Activated CD8-positive, alpha-beta memory T cell treated with anti-CD3 and anti-CD28 coated beads for 1 hour (primary cell): ENCODE data around the gene B3GALT6.

Experiments
- DNase-seq, 2 donors: peaks; one replicate each; pipeline ENCODE4 v3.0.0-alpha.2; 2020; ENCODE audit warnings: low read depth in 1 of 2; ENCODE audit errors: extremely low read depth in 1 of 2

The B3GALT6 gene

DNA sequence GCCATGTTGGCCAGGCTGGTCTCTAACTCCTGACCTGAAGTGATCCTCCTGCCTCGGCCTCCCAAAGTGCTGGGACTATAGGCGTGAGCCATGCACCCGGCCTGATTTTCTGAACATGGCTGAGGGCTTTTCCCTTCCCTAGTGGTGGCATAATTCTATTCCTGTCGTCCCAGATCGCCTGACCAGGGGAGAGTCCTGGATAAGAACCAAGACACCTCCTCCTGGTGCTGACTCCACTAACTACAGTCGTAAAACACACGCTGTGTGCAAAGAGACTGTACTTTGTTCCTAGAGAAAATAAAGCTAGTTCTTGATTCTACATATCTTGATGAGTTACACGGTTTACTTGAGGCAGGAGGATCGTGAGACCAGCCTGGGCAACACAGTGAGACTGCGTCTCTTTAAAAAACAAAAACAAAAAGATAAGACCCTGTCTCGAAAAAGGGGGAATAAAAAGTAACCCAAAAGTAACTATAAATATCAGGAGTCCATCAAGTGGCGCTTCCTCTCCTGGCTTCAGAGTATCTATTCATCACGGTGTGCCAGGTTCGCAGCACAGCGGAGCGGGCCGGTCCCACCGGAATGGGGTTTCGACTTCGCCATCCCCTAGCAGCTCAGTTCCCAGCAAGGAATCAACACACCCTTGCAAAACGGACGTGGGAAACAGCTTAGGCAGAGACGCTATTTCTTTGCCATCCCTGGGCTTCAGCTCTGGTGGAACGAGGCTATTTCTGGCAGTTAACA is 1.2 kb upstream of the B3GALT6 start:
- no peak for DNase-seq

DNA sequence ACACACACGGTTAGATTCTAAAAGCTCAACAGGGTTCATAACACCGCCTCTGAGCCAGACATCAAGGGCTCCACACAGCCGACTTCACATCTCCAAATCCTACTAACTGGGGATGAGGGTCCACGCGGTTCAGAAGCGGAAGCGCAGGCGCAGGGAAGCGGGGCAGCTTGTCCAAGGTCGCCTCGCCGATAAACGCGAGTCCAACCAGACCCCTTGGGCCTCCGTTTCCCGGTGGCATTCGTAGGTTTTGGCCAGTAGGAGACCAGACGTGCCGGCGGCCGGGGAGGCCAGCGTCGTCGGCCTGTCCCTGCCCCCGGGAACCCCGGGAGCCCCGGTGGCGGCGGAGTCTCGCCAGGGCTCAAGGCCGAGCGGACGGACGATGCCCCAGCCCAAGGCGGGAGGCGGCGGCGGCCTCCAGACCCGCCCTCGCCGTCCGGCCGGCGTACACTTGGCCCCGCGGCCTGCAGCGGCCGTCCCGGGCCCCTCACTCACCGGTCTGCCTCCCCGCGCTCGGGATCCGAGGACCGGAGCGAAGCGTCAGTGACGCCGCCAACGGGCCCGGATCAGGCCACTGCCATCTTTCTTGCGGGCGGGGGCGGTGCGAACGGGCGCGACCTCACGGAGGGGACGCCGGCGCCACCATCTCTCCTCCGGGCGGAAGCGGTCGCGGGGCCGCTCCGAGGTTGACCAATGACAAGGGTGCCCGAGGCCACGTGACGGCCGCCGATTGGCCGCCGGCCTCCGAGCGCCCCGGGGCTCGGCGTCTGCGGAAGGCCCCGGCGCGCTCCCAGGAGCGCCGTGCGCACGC is 433 bp upstream of the B3GALT6 start, which contains the start of gene SDF4:
Gene SDF4 (minus strand): TSS at position 602 of the 808 bp plus-strand sequence. CDS start 3,229 bp downstream, outside the sequence.
- peak; percentile 89 to 96 for DNase-seq

DNA sequence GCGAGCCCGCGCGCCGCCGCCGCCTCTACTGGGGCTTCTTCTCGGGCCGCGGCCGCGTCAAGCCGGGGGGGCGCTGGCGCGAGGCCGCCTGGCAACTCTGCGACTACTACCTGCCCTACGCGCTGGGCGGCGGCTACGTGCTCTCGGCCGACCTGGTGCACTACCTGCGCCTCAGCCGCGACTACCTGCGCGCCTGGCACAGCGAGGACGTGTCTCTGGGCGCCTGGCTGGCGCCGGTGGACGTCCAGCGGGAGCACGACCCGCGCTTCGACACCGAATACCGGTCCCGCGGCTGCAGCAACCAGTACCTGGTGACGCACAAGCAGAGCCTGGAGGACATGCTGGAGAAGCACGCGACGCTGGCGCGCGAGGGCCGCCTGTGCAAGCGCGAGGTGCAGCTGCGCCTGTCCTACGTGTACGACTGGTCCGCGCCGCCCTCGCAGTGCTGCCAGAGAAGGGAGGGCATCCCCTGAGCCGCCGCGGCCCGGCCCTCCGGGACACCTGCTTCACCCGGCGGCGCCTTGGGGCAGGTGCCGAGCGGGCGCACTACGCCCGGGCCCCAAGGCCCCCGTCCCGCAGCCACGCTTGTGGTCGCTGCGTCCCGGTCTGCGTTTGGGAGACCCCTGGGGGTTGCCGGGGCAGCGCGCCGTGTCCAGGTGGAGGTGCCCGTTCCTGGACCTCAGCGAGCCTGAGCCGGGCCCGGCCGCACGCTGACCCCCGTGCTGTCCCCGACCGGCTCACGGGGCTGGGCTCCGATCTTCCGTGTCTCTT is 944 bp downstream of the B3GALT6 start:
- DNase-seq = no peak

DNA sequence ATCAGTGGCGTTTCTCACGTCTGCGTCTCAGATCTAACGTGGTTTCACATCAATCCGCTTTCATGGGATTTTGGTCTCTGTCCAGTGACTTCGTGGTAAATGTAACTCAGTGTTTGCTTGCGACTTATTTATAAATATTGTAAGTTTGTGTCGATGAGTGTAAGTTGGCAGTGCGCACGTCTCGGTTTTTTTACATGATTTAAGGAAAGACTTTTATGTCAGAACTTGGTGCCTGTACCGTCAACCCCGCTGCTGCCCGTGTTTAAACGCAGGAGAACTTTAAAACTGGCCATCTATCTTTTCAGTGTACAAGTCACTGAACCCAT is 1.5 kb downstream of the B3GALT6 start:
- DNase-seq = no peak

DNA sequence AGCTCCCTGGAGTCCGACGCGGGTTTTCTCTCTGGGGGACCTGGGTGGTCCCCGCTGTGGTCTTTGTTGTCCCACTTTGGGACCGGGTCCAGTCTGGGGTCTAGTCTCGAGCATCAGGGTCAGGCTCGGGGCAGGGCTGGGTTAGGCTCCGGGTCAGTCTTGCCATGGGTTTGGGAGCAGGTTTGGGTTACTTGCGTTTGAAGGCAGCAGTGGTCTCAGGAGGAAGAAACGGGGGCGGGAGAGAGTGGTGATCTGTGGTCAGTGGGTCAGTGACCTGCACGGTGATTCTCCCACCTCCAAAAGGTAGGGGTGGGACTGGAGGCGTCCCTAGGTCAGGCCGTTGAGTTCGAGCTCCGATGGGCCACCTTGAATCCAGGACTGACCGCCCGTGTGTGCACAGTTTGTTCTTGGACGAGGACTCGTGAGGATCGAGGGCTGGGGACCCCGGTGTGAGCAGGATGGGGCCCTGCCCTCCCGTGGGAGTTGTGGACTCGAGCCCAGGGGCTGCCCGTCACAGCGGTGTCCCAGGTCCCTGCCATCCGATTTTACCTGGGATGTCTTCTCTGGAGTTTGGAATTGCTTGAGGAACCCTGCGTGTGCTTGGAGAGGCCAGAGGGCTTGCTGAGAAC is 2.3 kb downstream of the B3GALT6 start:
- no peak for DNase-seq

DNA sequence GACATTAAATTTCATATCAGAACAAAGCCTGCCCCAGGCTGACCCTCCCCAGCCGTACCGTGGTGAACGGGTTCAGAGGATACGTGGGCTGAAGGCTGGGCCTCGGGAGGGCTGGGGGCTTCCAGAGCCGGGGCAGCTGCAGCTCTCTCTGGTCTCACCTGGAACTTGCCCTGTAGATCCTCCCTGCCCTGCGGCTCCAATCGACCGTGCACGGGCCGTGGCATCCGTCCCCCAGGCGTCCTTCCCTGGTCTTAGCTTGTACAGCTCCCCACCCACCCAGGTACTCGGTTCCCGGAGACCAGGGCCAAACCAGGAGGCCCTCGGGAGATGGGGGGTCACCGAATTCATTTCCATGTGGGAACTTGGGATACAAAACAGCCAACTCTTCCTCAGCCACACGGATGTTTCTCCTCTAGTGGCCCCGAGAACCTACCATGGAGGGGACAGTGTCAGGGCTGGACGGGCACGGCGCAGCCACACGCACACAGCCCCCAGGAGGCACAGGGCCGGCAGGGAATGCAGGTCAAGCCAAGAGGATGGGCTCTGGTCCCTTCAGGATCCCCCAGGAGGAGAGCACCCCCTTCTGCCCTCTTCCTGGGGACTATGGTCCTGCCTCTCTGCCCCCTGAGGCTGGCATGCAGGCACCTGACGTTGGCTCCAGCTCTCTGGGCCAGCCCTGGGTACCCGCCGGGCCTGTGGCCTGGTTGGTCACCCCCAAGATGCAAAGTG is 3.1 kb downstream of the B3GALT6 start:
- no peak for DNase-seq

DNA sequence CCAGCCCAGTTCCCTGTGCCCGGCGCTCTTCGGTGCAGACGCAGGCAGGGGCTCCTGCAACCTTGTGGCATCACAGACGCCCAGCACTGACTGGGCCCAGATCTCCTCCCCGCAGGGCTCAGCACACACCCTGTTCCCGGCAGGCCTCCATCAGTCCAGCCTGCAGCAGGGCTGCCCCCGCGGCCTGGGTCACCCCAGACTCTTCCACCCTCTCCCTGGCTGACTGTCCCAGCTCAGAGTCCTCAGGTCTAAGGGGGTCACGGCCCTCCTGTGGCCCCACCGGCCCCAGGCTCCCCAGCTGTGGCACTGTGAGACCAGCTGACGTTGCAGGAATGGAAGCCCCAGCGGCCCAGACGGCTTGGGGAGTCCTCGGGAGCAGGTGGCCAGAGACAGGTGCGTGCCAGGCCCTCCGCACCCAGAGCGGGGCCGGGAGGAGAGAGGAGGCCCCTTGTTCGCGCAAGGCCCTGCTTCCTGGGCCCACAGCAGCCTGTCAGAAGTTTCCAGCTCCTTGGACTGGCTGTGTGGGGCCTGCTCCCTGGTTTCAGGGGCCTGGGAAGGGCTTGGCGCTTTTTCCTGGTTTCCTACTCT is 4.2 kb downstream of the B3GALT6 start:
- DNase-seq = no peak

DNA sequence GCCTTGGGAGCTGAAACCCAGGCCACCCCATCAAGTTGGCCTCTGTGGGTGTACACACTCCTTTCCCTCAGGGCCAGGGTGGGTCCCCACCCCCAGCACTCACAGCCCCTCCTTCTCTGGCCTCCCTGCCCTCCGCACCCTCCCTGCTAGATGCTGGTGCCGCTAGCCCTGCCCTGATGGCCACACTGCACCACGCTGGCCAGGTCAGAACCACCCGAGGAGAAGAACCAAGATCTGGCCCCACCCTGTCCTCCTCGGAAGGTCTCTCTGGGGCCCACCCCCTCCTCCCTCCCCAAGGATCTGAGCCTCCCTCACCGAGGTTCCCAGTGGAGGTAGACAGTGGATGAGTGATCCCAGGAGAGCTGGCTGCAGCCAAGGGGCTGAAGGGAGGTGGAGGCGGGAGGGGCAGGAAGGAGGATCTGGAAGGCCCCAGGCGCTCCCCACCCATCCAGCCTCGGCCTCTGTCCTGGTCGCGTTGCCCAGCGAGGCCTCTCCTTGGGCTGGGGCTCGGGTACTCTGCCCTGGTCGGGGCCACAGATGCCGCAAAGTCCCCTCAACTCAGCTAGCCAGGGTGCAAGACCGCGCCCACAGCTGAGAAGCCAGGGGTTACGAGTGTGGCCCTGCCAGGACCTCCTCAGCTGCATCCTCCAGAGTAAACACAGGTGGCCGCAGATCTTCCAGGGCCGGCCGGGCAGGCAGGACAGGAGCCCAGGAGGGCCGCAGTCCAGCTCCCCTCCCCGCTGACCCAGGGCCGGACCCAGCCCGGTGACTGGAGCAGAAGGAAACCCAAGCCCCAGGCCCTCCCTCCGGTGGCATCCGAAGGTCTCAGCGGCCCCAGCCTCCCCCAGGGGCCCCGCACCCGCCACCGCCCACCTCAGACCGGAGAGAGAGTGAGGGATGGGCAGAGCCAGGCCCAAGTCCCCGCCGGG is 5.2 kb downstream of the B3GALT6 start:
- DNase-seq = no peak

DNA sequence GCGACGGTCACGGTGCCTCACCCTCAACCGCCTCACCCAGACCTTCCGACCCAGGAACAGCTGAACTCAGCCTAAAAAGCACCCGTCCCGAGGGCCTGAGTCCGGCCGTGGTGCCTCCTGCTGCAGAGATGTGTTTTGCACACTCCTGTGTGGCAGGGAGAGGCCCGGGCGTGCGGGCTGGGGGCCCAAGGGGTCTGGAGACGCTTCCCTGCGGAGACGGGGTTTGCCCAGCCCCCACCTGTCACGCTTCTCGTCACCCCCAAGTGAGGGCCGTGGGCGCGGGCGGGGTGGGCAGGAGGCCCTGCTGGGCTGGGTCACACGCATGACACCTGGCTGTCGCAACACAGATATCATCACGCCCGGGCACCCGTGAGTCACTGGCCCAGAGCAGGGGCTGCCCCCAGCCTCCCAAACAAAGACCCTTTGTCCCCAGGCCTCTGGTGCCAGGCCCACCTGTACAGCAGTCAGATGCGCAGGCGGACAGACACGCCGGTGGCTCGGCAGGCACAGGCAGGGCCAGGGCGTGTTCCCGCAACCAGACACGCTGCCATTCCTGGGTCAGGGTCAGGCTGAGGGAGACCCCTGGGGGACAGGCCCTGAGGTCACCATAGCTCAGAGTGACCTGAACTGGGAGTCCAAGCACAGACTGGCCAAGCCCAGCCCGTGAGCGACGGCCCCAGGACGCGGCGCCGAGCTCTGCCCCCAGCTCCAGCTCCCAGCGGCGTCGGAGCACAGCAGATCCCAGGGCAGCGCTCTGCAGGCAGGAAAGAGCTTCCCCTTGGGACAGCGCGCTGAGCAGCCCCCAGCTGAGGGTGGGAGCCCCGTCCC is 6.1 kb downstream of the B3GALT6 start:
- no peak for DNase-seq

DNA sequence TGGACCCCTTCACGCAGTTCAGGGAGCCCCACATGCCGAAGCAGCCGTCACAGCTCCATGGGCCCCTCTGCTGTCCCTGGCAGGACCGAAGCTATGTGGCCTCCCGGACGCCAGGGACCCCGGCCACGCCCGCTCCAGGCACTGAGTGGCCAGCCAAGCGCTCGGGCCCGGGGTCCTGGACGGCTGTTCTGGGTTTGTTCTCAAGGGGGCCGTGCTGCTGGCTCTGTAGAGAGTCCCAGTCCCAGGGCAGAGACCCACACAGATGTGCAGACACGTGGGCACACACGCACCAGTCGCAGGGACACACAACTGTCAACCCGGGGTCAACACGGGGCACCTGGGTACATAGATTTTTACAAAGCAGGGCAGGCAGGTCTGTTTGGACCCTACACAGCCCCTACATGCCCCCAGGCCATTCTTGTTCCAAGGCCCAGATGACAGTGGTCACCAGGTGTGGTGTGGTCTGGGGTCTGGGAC is 6.7 kb downstream of the B3GALT6 start:
- DNase-seq = no peak

DNA sequence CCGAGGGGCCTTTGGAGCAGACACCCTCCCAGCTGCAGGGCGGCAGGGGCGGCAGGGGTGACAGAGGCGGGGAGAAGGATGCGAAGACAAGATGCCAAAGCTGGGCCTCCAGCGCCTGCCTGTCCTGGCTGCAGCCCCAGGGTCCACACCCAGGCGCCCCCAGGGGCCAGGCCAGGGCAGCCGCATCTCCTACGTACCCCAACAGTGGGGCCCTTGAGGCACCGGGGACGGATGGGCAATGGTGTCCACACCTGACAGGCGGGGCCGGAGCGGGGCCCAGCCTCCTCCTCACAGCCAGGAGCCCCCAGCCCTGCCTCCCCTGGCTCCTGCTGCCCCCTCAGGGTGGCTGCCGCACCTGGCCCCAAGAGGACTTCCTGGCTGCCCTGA is 7.2 kb downstream of the B3GALT6 start:
- no peak for DNase-seq

DNA sequence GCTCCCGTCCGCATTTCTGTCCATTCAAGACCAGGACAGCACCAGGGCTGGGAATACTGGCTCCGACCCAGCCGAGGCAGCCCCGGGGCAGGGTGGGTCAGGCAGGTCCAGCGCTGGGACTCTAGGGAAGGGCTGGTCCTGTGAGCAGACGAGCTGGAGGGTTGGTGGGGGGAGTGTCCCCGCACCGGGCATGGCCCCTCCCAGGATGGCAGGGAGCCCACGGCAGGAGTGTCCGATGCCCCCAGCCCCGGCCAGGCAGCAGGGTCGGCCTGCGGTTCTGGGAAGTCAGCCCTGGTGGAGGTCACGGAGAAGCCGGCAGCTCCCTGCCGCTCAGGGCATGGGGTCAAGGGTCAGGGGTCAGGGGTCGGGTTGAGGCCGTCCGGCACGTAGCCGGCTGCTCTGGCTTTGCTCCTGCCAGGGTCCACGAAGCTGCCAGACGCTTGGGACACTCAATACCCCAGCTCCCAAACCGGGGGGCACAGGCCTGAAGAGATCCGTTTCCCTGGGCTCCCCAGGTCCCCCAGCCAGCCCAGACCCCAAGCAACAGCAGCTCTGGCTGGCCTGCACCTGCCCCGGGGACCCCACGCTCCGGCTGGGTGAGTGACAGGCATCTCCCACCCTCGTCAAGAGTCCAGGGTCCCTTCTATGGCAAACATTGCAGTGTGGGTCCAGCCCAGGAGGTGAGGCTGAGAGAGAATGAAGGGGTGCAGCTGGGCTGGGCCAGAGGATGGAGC is 7.7 kb downstream of the B3GALT6 start:
- no peak for DNase-seq

DNA sequence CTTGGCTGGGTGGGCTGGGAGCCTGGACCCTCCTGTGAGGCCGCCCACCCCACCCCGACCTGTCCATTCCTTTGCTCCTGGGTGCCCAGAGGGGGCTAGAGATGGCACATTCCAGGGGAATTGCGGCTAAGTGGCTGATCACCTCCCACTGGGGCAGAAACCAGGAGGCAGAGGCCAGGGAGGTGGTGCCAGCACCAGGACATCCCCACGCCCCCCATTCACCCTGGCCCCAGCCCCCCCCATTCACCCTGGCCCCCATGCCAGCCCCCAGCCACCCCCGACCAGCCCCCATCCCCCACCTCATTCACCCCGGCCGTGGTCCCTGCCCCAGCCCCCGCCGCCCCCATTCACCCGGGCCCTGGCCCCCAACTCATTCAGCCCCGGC is 8.3 kb downstream of the B3GALT6 start:
- DNase-seq = no peak

DNA sequence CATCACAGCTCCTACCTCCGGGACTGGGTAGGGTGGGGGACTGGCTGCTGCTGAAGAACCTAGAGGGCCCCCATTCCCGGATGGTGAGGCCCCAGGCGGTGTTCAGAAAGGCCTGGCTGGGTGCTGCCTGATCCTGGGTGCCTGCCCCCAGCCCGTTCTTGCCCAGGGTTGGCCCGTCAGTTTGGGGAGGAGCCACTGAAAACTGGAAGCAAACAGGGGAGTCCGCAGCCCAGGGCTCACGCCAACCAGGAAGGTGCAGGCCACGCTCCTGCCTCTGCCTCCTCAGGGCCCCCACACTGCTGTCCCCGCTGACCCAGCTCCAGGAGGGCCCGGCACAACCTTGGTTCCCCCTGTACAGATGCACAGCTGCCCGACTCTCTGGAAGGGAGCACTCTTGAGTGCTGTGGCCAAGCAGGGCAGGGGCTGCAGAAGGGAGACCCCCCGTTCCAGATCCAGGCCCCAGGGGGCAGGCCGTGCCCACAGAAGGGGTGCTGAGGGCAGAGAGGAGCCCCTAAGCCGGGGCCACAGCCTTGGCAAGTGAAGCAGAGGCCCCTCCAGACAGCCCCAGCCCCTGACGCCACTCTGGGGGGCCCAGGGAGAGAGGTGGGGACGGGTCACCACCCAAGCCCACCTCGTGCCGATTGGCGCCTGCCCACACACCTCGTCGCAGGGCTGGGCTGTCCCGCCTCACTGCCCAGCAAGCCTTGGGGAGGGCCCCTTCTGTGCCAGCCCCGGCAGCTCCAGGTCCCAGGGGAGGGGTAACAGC is 9.0 kb downstream of the B3GALT6 start:
- no peak for DNase-seq

DNA sequence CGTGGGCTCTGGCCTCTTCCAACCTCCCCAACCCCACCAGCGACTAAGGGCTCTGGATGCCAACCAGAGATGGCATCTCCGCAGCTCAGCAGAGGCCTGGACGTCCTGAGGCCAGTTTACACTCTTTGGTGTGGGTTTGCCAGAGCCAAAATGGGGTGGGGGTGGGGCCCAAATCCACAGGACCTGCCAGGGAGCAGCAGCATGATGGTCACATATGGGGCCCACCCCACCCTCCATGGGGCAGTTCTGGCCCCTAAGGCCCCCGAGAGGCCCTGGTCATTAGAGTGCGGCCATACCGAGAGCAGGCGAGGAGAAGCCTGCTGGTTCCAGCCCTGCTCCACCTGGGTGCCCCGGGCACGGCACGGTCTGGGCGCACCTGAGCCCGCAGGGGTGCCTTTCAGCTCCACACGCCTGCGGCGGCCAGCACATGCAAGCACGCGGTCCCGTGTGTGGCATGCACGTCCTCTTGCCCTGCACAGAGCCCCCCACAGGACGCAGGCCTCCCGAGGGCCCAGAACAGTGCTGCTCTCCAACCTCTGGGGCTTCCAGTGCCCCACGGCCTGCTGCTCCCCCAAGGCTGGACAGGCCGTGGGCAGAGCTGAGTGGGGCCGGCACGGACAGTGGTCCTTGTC is 9.7 kb downstream of the B3GALT6 start:
- DNase-seq = no peak
